Measurements from ENCODE around the gene EYA4.

- no peak for TF ChIP-seq ATF2 (CRISPR knock-in tag; IDR thresholded peaks at IDR 0.05; ENCODE audit: borderline replicate concordance, low read depth)
- TF ChIP-seq ZBTB21 (CRISPR knock-in tag; IDR thresholded peaks at IDR 0.05; ENCODE audit: borderline replicate concordance): no peak
- TF ChIP-seq, protein P1, sequence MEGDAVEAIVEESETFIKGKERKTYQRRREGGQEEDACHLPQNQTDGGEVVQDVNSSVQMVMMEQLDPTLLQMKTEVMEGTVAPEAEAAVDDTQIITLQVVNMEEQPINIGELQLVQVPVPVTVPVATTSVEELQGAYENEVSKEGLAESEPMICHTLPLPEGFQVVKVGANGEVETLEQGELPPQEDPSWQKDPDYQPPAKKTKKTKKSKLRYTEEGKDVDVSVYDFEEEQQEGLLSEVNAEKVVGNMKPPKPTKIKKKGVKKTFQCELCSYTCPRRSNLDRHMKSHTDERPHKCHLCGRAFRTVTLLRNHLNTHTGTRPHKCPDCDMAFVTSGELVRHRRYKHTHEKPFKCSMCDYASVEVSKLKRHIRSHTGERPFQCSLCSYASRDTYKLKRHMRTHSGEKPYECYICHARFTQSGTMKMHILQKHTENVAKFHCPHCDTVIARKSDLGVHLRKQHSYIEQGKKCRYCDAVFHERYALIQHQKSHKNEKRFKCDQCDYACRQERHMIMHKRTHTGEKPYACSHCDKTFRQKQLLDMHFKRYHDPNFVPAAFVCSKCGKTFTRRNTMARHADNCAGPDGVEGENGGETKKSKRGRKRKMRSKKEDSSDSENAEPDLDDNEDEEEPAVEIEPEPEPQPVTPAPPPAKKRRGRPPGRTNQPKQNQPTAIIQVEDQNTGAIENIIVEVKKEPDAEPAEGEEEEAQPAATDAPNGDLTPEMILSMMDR (IDR thresholded peaks at IDR 0.05): no peak
- no peak for TF ChIP-seq E2F4 (CRISPR knock-in tag; IDR thresholded peaks at IDR 0.05; ENCODE audit: borderline replicate concordance, low read depth)
- TF ChIP-seq NR3C1 (CRISPR knock-in tag; conservative IDR thresholded peaks at IDR 0.05; ENCODE audit: low read depth): no peak
- TF ChIP-seq, protein P2, sequence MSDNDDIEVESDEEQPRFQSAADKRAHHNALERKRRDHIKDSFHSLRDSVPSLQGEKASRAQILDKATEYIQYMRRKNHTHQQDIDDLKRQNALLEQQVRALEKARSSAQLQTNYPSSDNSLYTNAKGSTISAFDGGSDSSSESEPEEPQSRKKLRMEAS (CRISPR knock-in tag; IDR thresholded peaks at IDR 0.05): no peak
- TF ChIP-seq, protein P3, sequence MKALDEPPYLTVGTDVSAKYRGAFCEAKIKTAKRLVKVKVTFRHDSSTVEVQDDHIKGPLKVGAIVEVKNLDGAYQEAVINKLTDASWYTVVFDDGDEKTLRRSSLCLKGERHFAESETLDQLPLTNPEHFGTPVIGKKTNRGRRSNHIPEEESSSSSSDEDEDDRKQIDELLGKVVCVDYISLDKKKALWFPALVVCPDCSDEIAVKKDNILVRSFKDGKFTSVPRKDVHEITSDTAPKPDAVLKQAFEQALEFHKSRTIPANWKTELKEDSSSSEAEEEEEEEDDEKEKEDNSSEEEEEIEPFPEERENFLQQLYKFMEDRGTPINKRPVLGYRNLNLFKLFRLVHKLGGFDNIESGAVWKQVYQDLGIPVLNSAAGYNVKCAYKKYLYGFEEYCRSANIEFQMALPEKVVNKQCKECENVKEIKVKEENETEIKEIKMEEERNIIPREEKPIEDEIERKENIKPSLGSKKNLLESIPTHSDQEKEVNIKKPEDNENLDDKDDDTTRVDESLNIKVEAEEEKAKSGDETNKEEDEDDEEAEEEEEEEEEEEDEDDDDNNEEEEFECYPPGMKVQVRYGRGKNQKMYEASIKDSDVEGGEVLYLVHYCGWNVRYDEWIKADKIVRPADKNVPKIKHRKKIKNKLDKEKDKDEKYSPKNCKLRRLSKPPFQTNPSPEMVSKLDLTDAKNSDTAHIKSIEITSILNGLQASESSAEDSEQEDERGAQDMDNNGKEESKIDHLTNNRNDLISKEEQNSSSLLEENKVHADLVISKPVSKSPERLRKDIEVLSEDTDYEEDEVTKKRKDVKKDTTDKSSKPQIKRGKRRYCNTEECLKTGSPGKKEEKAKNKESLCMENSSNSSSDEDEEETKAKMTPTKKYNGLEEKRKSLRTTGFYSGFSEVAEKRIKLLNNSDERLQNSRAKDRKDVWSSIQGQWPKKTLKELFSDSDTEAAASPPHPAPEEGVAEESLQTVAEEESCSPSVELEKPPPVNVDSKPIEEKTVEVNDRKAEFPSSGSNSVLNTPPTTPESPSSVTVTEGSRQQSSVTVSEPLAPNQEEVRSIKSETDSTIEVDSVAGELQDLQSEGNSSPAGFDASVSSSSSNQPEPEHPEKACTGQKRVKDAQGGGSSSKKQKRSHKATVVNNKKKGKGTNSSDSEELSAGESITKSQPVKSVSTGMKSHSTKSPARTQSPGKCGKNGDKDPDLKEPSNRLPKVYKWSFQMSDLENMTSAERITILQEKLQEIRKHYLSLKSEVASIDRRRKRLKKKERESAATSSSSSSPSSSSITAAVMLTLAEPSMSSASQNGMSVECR (CRISPR knock-in tag; IDR thresholded peaks at IDR 0.05; ENCODE audit: borderline replicate concordance): no peak
- TF ChIP-seq, protein P4, sequence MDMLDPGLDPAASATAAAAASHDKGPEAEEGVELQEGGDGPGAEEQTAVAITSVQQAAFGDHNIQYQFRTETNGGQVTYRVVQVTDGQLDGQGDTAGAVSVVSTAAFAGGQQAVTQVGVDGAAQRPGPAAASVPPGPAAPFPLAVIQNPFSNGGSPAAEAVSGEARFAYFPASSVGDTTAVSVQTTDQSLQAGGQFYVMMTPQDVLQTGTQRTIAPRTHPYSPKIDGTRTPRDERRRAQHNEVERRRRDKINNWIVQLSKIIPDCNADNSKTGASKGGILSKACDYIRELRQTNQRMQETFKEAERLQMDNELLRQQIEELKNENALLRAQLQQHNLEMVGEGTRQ (CRISPR knock-in tag; IDR thresholded peaks at IDR 0.05): no peak
Observed at GRCh38 chr6:133206942-133207341, 34.2 kb upstream of the EYA4 start.
